Measurements from ENCODE around the gene SLC6A3.
A peak's percentile ranks its signal among the peaks of the same experiment; 100 is the strongest.

The SLC6A3 gene

GRCh38 chr5:1347571-1347970 is 97.7 kb downstream of the SLC6A3 start:
- DNase-seq (ENCODE audit: low spot score), result no peak

GRCh38 chr5:1346627-1347440 is 98.4 kb downstream of the SLC6A3 start:
- no peak for DNase-seq (ENCODE audit: low spot score)

DNA sequence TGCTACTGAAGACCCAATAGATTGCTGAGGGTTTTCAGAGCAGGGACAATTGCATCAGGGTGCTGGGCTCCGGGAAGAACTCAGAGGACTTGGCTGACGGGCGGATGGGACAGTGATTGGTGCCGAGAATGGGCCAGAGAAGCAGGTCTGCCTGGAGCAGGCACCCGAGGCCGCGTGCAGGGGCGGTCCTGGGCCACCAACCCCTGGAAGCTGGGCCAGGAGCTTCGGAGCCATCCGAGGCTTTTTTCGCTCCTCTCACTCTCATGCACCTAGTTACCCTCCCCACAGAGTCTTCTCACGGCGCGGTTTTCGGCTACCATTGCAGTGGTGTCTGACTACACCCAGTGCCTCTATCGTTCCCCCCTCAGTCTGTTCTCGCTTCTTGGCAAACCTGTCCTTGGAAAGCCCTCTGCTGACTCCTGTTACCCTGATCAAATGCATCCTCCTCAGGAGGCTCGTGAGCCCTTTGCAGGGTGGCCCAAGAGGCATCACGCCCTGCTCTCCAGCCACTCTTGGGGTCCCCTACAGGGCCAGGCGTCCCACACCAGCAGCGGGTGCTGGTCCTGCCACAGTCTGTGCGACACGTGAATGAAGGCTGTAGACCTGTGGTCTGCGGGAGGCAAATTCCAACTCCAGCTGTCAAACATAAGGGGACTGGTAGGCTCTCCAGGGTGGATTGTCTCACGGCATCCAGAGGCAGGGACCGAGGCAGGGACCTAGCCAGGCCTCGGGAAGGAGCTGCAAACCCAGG is 99.2 kb downstream of the SLC6A3 start:
- DNase-seq (ENCODE audit: low spot score), result no peak

- peak; percentile 88 for DNase-seq (ENCODE audit: low spot score)
Observed at GRCh38 chr5:1344975-1345838, 100.0 kb downstream of the SLC6A3 start, which contains the start of gene CLPTM1L. Gene CLPTM1L, minus strand, starts transcription at chr5:1345099. Its CDS starts 258 bp downstream, at chr5:1344841.

GRCh38 chr5:1343931-1344901 is 101.0 kb downstream of the SLC6A3 start:
- no peak for DNase-seq (ENCODE audit: low spot score)

DNA sequence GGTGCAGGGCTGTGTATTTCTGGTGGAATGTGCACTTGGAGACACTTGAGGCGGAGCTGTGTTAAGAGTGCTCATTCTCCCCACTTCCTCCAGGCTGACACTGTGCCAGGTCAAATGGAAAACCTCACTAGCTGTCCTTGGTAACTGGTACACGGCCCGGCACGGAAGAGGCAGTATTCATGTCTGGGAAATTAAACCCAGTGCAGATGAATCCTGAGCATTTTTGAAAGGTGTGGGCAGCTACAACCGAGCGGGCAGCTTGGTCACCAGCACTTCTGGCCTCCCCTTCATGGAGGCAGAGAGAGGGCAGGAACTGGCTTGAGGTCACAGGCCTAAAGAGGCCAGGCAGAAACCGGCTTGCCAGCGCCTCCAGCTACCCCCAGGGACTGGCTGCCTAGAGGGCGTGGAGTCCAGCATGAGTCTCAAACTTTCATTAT is 101.9 kb downstream of the SLC6A3 start:
- DNase-seq (ENCODE audit: low spot score), result no peak
